Frontal cortex (tissue), 4 donors: ENCODE data around the gene SNRPD3. TPM values are rescaled to one million over a fixed set of nuclear protein-coding genes. Genes with fewer than 3 reads are reported as not detected.

Experiments
- DNase-seq, 2 donors: peaks; one replicate each; pipeline ENCODE4 v3.0.0; 2012; ENCODE audit warnings: low spot score in 2 of 2
- FAIRE-seq: peaks from 2 replicates; lab custom pipeline; 2012; peaks lifted over from hg19 to GRCh38; lab: Jason Lieb, UNC
- total RNA-seq: library from RNA; depleted of rRNA; stranded (reverse); fragments of >200 nt; gene quantifications from one replicate; pipeline ENCODE4 v1.2.3, GENCODE V29; 2014
- donor health status: control.
- donor health status: control.
- donor health status: control.

SNRPD3 gene
- total RNA-seq, 1 donor from 2014 or later: 140 TPM

DNA sequence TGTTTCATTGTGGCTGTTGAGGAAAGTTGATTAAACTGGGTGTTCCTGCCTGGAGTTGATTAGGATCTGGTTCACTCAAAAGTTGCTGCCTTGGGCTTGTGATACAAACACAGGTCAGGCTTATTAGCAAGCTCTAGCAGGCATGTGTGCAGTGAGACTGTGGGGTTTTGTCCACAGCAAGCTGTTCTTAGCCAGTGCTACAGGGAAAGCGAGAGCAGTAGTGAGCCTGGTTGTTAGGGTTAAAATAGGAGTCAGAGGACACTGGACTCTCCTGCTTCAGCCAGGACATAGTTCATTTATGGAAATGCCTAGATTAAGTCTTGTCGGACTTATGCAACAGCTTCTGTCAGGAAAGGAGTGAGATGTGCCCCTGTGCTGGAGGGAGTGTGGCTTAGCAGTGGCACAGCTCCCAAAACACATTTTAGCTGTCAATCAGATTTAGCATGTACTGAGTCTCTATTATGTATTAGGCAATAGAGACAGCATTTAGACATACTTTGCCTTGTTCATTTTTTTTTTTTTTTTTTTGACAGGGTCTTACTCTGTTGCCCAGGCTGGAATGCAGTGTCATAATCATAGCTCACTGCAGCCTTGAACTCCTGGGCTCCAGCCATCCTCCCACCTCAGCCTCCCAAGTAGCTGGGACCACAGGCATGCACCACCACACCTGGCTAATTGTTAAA is 8.7 kb downstream of the SNRPD3 start:
- FAIRE-seq (no peak), DNase-seq (no peak)

DNA sequence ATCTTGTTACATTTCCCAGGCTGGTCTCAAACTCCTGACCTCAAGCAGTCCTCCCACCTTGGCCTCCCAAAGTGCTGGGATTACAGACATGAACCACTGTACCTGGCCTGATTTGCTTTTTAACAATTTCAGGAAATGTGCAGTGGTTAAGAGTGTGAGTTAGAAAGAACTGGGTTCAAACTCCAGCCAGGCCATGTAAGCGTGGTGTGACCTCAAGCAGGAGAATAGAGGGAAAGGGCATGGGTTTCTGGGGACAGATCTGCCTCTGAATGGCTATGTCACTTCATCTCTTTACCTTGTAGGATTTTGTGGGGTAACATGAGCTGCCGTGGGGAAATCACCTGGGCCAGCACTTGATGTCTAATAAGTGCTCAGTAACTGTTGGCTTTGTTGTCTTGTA is 9.3 kb downstream of the SNRPD3 start:
- no peak for FAIRE-seq
- DNase-seq: no peak

GRCh38 chr22:24566899-24567511 is 11.2 kb downstream of the SNRPD3 start:
- DNase-seq (no peak), FAIRE-seq (no peak)

GRCh38 chr22:24567668-24568067 is 11.9 kb downstream of the SNRPD3 start:
- no peak for DNase-seq
- FAIRE-seq: no peak

- no peak for DNase-seq
- no peak for FAIRE-seq
These were observed 15.5 kb downstream of the SNRPD3 start for GRCh38 chr22:24571266-24571665.

GRCh38 chr22:24576778-24577177 is 21.0 kb downstream of the SNRPD3 start:
- DNase-seq (no peak), FAIRE-seq (no peak)

- FAIRE-seq (no peak), DNase-seq (no peak)
These were observed 22.8 kb downstream of the SNRPD3 start for GRCh38 chr22:24578355-24579257.

GRCh38 chr22:24579258-24579601 is 23.4 kb downstream of the SNRPD3 start:
- FAIRE-seq (no peak), DNase-seq (no peak)

- DNase-seq (no peak), FAIRE-seq (no peak)
These were observed 24.5 kb downstream of the SNRPD3 start for GRCh38 chr22:24580276-24580675.

- DNase-seq (no peak), FAIRE-seq (no peak)
These were observed 26.4 kb downstream of the SNRPD3 start for GRCh38 chr22:24582056-24582814.

GRCh38 chr22:24583221-24584165 is 27.7 kb downstream of the SNRPD3 start:
- no peak for DNase-seq
- no peak for FAIRE-seq

DNA sequence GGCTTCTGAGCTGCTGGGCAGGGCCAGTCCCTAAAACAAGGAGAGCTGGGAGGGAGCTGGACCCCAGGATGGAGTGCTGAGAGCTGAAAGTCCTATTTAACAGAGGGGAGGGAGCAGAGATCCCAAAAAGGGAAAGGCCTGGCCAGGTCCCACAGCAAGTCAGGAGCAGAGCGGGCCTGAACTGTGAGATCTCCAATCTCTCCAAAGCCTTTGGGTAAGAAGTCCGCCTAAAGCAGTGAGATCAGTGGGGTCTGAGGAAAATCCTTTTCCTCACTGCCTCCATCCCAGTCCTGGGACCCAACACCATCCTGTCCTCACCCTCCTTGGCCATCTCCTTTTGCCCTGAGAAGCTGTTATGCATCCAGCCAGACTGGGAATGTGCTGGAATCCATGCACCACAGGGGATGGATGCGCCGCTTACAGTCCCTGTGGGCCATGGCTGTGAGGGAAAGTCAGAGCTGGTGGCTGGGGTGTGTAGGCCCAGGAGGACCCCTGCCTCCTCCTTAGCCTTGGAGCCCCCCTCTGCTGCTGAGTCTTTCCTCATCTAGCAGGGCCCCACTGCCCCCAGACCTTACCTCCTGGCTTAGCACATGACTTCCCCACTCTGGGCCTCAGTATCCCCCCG is 28.5 kb downstream of the SNRPD3 start:
- no peak for DNase-seq
- no peak for FAIRE-seq

GRCh38 chr22:24584871-24585411 is 29.1 kb downstream of the SNRPD3 start:
- no peak for DNase-seq
- FAIRE-seq: no peak

DNA sequence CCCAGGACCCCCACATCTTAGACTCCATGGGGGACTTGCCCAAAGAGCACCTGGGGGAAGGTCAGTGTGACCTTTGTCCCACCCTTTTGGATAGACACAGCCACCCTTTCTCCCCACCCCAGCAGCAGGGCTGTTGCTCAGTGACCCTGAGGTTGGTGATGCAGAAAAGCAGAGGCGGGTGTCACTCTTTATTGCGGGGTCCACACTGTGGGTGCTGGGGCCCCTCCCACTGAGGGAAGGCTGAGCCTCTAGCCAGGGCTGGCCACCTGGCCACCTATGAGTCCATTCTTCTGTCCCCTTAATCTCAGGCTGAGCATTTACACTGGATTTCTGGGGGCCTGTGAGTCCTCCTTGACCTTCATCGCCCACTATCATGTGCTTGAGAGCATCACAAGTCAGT is 29.7 kb downstream of the SNRPD3 start:
- no peak for FAIRE-seq
- DNase-seq: no peak

DNA sequence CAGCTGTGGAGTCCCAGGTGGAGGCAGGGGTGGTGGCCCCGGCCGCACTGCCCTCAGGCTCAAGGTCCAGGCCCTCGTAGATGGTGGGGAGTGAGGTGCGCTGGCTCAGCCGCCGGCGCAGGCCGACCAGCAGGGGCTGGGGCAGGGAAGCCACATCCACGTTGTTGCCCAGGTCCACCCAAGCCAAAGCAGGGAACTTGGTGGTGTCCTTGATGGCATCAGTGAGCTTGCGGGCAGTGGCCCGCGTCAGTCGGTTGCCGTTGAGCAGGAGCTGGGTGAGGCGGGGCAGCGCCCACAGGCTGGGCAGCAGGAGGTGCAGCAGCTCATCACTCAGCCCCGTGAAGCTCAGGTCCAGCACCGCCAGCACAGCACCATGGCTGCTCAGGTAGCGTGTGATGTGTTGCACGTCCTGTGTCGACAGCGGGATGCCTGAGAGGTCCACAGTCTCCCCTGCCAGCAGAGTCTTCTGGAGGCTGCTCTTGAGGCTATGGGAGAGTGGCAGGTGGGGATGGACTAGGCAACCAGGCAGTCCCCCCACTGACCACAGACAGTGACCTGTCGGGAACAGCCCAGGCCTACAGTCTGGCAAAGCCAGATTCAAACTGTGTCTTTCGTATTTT is 30.2 kb downstream of the SNRPD3 start:
- FAIRE-seq: no peak

GRCh38 chr22:24587251-24587650 is 31.5 kb downstream of the SNRPD3 start:
- FAIRE-seq: no peak

More for the DNA sequence above, 30.2 kb downstream of the SNRPD3 start:
- DNase-seq: no peak

GRCh38 chr22:24587948-24588347 is 32.1 kb downstream of the SNRPD3 start:
- DNase-seq (no peak), FAIRE-seq (no peak)

More at GRCh38 chr22:24587251-24587650, 31.5 kb downstream of the SNRPD3 start:
- DNase-seq: no peak

DNA sequence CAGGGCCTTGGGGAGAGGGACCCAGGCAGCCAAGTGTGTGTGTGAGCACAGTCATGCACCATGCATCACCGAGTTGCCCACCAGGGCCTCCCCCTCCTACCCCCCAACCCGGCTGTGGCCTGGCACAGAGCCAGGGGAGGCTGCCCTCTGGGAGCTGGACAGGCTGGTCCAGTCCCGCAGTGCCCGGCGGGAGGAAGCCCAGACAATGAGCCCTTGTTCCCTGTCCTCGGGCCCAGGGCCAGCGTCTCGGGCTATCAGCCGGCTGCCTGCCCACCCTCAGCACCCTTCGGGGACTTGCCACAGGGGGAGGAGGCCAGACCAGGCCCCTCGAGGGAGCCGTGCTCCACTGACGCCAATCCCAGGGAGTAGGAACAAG is 32.6 kb downstream of the SNRPD3 start:
- peak; percentile 79 to 85 for DNase-seq

More for the DNA sequence above, 32.6 kb downstream of the SNRPD3 start:
- FAIRE-seq: no peak
